ENCODE data around the gene NPL.

The NPL gene

GRCh38 chr1:182867861-182868260, 78.3 kb downstream of the NPL start:
- DNase-seq (ENCODE audit: low read depth in 2 of 2), result no peak

- DNase-seq (ENCODE audit: low read depth in 2 of 2), result no peak
Observed at GRCh38 chr1:182869241-182869666, 79.7 kb downstream of the NPL start.

- DNase-seq (ENCODE audit: low read depth in 2 of 2), result no peak
Observed at GRCh38 chr1:182872881-182873280, 83.3 kb downstream of the NPL start.

DNA sequence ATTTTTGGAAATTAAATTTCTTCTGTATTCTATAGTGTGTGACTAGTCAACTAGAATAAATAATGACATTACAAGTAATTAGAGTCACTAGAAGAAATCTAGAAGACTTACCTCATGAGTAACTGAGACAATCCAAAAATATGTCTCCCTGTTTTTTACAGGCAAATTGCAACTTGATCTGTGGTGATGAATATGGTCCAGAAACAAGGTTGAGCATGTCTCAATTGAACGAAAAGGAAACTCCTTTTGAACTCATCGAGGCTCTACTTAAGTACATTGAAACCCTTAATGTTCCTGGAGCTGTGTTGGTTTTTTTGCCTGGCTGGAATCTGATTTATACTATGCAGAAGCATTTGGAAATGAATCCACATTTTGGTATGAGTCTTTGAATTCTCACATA, 86.3 kb downstream of the NPL start:
- DNase-seq (ENCODE audit: low read depth in 2 of 2), result no peak

DNA sequence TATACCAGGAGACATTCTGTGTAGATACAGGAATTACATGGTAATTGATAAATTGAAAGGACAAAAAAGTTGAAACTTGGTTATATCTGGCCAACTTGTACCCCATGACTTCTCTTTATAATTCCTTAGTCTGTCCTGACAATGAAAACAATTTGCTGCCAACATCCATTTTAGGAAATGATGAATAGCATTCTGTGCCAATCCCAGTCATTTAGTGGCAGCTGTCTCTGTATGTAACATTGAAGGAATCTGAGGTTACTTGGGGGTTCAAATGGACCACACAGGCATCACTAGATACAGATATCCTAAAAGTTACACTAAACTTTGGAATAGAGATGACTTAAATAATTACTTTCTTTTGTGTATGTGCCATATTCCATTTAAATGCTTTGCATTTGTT, 87.8 kb downstream of the NPL start:
- no peak for DNase-seq (ENCODE audit: low read depth in 2 of 2)

DNA sequence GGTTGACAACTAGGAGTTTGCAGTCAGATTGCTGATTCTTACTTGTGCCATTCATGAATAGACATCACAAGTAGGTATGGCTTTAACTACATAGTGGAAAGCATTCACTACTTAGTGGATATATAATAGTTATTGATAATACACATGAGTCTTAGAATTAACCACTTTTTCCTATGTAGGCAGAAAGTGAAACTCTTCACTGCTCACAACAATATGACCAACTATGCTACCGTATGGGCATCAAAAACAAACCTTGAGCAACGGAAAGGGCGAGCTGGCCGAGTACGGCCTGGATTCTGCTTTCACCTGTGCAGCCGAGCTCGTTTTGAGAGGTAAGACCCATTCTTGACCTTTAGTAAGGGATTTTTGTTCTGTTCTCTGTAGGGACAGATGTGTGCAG, 88.3 kb downstream of the NPL start:
- DNase-seq (ENCODE audit: low read depth in 2 of 2), result no peak

Data from stimulated activated CD8-positive, alpha-beta memory T cell treated with anti-CD3 and anti-CD28 coated beads, Interleukin-15, amount 100 ng/mL, for 4 hours (primary cell).